Lower leg skin (tissue), 4 donors: ENCODE results near the gene C1orf185. TPM values are rescaled to one million over a fixed set of nuclear protein-coding genes. Genes with fewer than 3 reads are reported as not detected.

Experiments used
- DNase-seq, 2 donors: peaks; one replicate each; pipeline ENCODE4 v3.0.0-alpha.2; 2019; ENCODE audit warnings: low spot score in 2 of 2
- H3K4me3 ChIP-seq: fragments of 200-600 bp; sonication (generic); 2 replicates; pipeline ENCODE4 v1.5.1; 2017; ENCODE audit warnings: mild to moderate bottlenecking, low read depth; ENCODE audit not compliant: poor library complexity, severe bottlenecking
- POLR2A ChIP-seq, 2 donors: fragments of 450-650 bp; IDR thresholded peaks; one replicate each; pipeline ENCODE4 v1.6.1; 2016 to 2017; ENCODE audit warnings: antibody characterized with exemption in 2 of 2, mild to moderate bottlenecking in 1 of 2, moderate library complexity in 1 of 2
- WGBS, 2 donors: methylation state at CpG; one replicate each; pipeline ENCODE4 v1.1.5; 2018; 5-methylcytosine and 5-hydroxymethylcytosine counted together
- intact Hi-C: fragments of 100-400 bp; cut with DNase I; formaldehyde crosslinking; loops from one replicate; pipeline ENCODE4 v1.15.0; 2023; ENCODE audit warnings: low total_unique reads
- total RNA-seq, 4 donors: library from RNA; depleted of rRNA; stranded (reverse); fragments of >200 nt; gene quantifications; one replicate each; pipeline ENCODE4 v1.1.0, GENCODE V29; 2016
- TF ChIP-seq, protein P1 (sequence below), 3 donors: fragments of 450-650 bp; IDR thresholded peaks; one replicate each; pipeline ENCODE4 v1.5.1; 2016; ENCODE audit warnings: antibody characterized with exemption in 3 of 3, mild to moderate bottlenecking in 3 of 3, moderate library complexity in 2 of 3

The C1orf185 gene
- total RNA-seq, 4 donors from 2014 or later: not detected

DNA sequence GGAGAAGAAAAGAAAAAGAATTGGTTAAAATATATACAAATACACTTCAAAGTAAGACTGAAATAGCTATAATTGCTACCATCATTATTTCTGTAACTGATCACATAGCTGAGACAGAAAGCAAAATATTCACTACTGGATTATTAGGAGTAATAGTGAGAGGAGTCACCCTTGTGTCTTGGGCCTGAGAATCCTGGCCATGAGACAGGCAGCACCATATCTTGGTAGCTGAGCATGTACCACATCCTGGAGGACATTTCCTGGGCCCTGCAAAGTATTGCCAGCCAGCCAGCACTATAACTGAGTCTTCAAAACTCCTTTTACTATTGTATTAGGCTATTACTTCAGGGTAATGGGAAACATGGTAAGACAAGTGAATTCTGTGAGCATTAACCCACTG, 63.5 kb downstream of the C1orf185 start:
- DNase-seq: no peak
- intact Hi-C loops: no loop called here
- no peak overlapping the region for H3K4me3 ChIP-seq
- no peak for TF ChIP-seq POLR2A (IDR thresholded peaks at IDR 0.05)
- TF ChIP-seq, protein P1, sequence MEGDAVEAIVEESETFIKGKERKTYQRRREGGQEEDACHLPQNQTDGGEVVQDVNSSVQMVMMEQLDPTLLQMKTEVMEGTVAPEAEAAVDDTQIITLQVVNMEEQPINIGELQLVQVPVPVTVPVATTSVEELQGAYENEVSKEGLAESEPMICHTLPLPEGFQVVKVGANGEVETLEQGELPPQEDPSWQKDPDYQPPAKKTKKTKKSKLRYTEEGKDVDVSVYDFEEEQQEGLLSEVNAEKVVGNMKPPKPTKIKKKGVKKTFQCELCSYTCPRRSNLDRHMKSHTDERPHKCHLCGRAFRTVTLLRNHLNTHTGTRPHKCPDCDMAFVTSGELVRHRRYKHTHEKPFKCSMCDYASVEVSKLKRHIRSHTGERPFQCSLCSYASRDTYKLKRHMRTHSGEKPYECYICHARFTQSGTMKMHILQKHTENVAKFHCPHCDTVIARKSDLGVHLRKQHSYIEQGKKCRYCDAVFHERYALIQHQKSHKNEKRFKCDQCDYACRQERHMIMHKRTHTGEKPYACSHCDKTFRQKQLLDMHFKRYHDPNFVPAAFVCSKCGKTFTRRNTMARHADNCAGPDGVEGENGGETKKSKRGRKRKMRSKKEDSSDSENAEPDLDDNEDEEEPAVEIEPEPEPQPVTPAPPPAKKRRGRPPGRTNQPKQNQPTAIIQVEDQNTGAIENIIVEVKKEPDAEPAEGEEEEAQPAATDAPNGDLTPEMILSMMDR (IDR thresholded peaks at IDR 0.05): no peak

DNA sequence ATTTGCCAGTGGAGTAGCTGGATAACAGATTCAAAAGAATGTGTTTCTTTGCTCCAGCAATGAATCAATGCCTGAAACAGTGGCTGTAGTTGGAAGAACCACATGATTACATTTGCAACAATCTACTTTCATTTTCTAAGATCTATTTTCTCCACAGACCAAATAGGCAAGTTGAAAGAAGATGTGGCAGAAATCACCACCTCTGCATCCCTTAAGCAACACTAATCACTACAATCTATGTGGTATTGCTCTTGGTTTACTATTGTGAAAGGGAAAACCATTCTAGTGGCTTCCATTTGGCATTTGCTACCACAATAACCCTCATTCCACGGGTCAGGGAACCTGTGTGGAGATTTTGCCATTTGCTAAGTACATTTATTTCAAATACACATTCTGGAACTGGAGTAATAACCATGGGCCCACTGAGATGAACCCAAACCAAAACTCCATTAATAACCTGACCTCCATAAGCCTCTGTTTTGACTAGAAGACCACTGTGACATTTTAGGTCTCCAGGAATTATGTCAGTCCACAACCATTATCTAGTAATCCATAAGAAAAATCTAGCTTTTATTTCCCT, 66.3 kb downstream of the C1orf185 start:
- DNase-seq: no peak
- TF ChIP-seq POLR2A (IDR thresholded peaks at IDR 0.05): no peak
- TF ChIP-seq, protein P1 (IDR thresholded peaks at IDR 0.05): no peak
- intact Hi-C loops: no loop called here
- 62 to 64% methylated on average over 1 of the region's 1 CpG for WGBS, 2 donors
- no peak overlapping the region for H3K4me3 ChIP-seq

DNA sequence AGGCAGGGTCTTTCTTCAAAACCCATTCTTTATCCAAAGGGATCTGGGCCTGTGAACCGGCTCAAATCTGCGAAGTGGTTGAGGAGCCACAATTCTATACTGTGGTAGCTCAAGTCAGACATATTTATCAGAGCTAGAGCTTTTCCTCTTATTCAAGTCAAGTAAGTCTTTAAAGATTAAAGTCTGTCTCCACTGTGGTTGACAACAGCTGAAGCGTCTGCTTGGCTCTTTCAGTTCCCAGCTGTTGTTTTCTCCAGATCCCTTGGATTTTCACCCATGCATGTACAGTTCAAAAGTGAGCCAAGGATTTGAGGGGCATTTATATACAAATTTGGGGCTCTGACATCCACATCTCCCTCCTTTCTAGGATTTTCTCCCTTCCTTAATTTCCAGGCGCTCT, 66.9 kb downstream of the C1orf185 start:
- 89 to 90% methylated on average over 4 of the region's 4 CpGs for WGBS, 2 donors
- TF ChIP-seq, protein P1 (IDR thresholded peaks at IDR 0.05): no peak
- TF ChIP-seq POLR2A (IDR thresholded peaks at IDR 0.05): no peak
- DNase-seq: no peak
- intact Hi-C loops: no loop called here
- H3K4me3 ChIP-seq: no peak overlapping the region

DNA sequence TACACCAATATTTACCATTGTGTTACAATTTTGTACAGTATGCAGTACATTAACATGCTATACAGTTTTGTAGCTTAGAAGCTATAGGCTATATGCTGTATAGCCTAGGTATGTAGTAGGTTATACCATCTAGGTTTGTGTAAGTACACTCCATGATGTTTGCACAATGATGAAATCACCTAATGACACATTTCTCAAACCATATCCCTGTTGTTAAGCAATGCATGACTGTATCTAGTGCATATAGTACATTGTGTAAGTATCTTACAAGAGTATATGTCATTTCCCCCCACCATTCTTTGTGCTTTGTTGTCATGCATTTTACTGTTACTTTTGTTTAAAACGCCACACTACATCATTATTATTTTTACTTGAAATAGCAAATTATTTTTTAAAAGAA, 68.3 kb downstream of the C1orf185 start:
- no peak overlapping the region for H3K4me3 ChIP-seq
- 88 to 93% methylated on average over 1 of the region's 1 CpG for whole genome bisulfite sequencing, 2 donors
- no peak for DNase-seq
- intact Hi-C loops: no loop called here
- no peak for TF ChIP-seq POLR2A (IDR thresholded peaks at IDR 0.05)
- TF ChIP-seq, protein P1 (IDR thresholded peaks at IDR 0.05): no peak

DNA sequence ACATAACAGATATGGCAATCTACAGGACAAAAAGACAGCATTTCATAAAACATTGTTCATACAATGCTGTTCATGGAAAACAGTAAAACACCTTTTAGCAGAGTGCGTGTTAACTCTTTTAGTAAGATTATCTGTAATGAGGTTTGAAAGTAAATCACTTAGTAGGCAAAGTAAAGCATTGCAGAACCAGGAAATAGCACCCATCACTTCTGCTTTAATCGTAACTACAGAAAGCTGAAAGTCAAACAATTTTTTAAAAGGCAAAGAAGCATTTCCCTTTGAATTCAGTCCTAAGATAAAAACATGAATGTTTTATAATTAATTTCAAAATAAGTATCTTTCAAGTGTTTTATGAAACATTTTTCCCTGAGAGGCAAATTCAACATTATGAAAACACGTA, 70.8 kb downstream of the C1orf185 start:
- WGBS, 2 donors: 72 to 74% methylated on average over 3 of the region's 3 CpGs

More for the DNA sequence above, 70.8 kb downstream of the C1orf185 start:
- DNase-seq: no peak
- intact Hi-C loops: no loop called here
- TF ChIP-seq POLR2A (IDR thresholded peaks at IDR 0.05): no peak
- TF ChIP-seq, protein P1 (IDR thresholded peaks at IDR 0.05): no peak
- no peak overlapping the region for H3K4me3 ChIP-seq
